ENCODE results near the gene GEN1. TPM values are rescaled to one million over a fixed set of nuclear protein-coding genes. Genes with fewer than 3 reads are reported as not detected.

GEN1 gene
- total and polyA plus RNA-seq, 3 donors from 2014 or later, result 12.8 to 59.1 (median 31.9) TPM

GRCh38 chr2:17803497-17803896 is 49.6 kb downstream of the GEN1 start:
- Histone ChIP-seq H3K36me3 (ENCODE audit: low read depth, missing control alignments) (no peaks in the 10 kb centered on the region), H3K27me3 (no peaks in the 10 kb centered on the region), H3K27ac (no peak overlapping the region), H3K9me3 (no peaks in the 10 kb centered on the region), H3K4me1 (peaks cover 33% of the 10 kb centered on the region), H3K4me3 (no peak overlapping the region)
- intact Hi-C loops (cut with DNase I; ENCODE audit: low total_unique reads), result no loop called here
- 48 to 61% methylated on average over 3 of the region's 3 CpGs for WGBS, 2 donors
- no peak for DNase-seq
- TF ChIP-seq POLR2A (IDR thresholded peaks at IDR 0.05), result no peak
- no peak for TF ChIP-seq CTCF (IDR thresholded peaks at IDR 0.05)

- intact Hi-C loops (cut with DNase I; ENCODE audit: low total_unique reads), result no loop called here
- H3K4me3 ChIP-seq, result no peak overlapping the region
- DNase-seq, result no peak
- no peak overlapping the region for H3K27ac ChIP-seq
- no peaks in the 10 kb centered on the region for H3K36me3 ChIP-seq (ENCODE audit: low read depth, missing control alignments)
- H3K27me3 ChIP-seq, result no peaks in the 10 kb centered on the region
- WGBS, 2 donors, result 50 to 57% methylated on average over 3 of the region's 3 CpGs
- no peaks in the 10 kb centered on the region for H3K9me3 ChIP-seq
- TF ChIP-seq POLR2A (IDR thresholded peaks at IDR 0.05), result no peak
- TF ChIP-seq CTCF (IDR thresholded peaks at IDR 0.05), result no peak
- H3K4me1 ChIP-seq, result peaks cover 33% of the 10 kb centered on the region
Observed at GRCh38 chr2:17804358-17804757, 50.4 kb downstream of the GEN1 start.

- Histone ChIP-seq H3K36me3 (ENCODE audit: low read depth, missing control alignments) (no peaks in the 10 kb centered on the region), H3K27ac (no peak overlapping the region), H3K4me3 (no peak overlapping the region), H3K27me3 (no peaks in the 10 kb centered on the region), H3K9me3 (no peaks in the 10 kb centered on the region), H3K4me1 (peaks cover 29% of the 10 kb centered on the region)
- intact Hi-C loops (cut with DNase I; ENCODE audit: low total_unique reads), result no loop called here
- 61 to 64% methylated on average over 2 of the region's 2 CpGs for WGBS, 2 donors
- no peak for DNase-seq
- TF ChIP-seq CTCF (IDR thresholded peaks at IDR 0.05) (no peak), POLR2A (IDR thresholded peaks at IDR 0.05) (no peak)
Observed at GRCh38 chr2:17805166-17805565, 51.2 kb downstream of the GEN1 start.

- Histone ChIP-seq H3K4me3 (no peak overlapping the region), H3K27me3 (no peaks in the 10 kb centered on the region), H3K9me3 (no peaks in the 10 kb centered on the region)
Observed at GRCh38 chr2:17805717-17806363, 51.9 kb downstream of the GEN1 start.

More at GRCh38 chr2:17805717-17806363, 51.9 kb downstream of the GEN1 start:
- Histone ChIP-seq H3K36me3 (ENCODE audit: low read depth, missing control alignments) (no peaks in the 10 kb centered on the region), H3K27ac (no peak overlapping the region), H3K4me1 (peaks cover 23% of the 10 kb centered on the region)
- TF ChIP-seq POLR2A (IDR thresholded peaks at IDR 0.05), result no peak
- TF ChIP-seq CTCF (IDR thresholded peaks at IDR 0.05), result no peak
- intact Hi-C loops (cut with DNase I; ENCODE audit: low total_unique reads), result no loop called here
- 69 to 84% methylated on average over 8 of the region's 8 CpGs for WGBS, 2 donors
- no peak for DNase-seq

All from testis (tissue), 3 donors.